PFSK-1 (cell line): ENCODE data around the gene DIAPH2.

Source experiments
- POLR2AphosphoS5 ChIP-seq: IDR thresholded peaks from 2 replicates; pipeline ENCODE4 v1.6.1; 2012; ENCODE audit warnings: low read depth, mild to moderate bottlenecking, control low read depth, low read length, moderate library complexity
- REST ChIP-seq, 2 experiments: IDR thresholded peaks; 2 replicates each; pipeline versions ENCODE4 v1.6.1 to v1.8.0; 2011 to 2012; ENCODE audit warnings: low read depth in 2 of 2, low read length in 2 of 2, control low read depth in 1 of 2, inconsistent platforms in 1 of 2, mild to moderate bottlenecking in 1 of 2, moderate library complexity in 1 of 2; ENCODE audit not compliant: insufficient read depth in 1 of 2
- TAF1 ChIP-seq: IDR thresholded peaks from 2 replicates; pipeline ENCODE4 v1.6.1; 2012; ENCODE audit warnings: low read length, control low read depth, borderline replicate concordance; ENCODE audit not compliant: insufficient read depth

- TF ChIP-seq POLR2AphosphoS5 (no peak), TAF1 (no peak), REST (IDR thresholded peaks at IDR 0.05; ENCODE audit: insufficient read depth in 1 of 2, low read depth in 2 of 2, low read length in 2 of 2) (no peak)
Measured at GRCh38 chrX:97117572-97117971, 432.9 kb downstream of the DIAPH2 start.
